Mesenchymal stem cell (in vitro differentiated cells and primary cell): ENCODE measurements around the gene PSTK.

Experiments
- DNase-seq: peaks from one replicate; pipeline ENCODE4 v3.0.0-alpha.2; 2013
- H2AFZ ChIP-seq: one replicate; pipeline ENCODE4 v1.6.1; 2013; ENCODE audit warnings: low read depth, mild to moderate bottlenecking, control low read depth, inconsistent platforms, low read length, moderate library complexity
- H2AK5ac ChIP-seq: 2 replicates; pipeline ENCODE4 v1.6.1; 2013; ENCODE audit warnings: low read length, moderate library complexity, mild to moderate bottlenecking, inconsistent platforms; ENCODE audit not compliant: severe bottlenecking
- H2BK120ac ChIP-seq: one replicate; pipeline ENCODE4 v1.6.1; 2013; ENCODE audit warnings: low read depth, mild to moderate bottlenecking, inconsistent platforms, low read length, moderate library complexity
- H2BK12ac ChIP-seq, 2 experiments: one replicate each; pipeline ENCODE4 v1.6.1; 2013; ENCODE audit warnings: inconsistent platforms in 2 of 2, low read length in 2 of 2, mild to moderate bottlenecking in 2 of 2, moderate library complexity in 2 of 2, control low read depth in 1 of 2
- H2BK15ac ChIP-seq: one replicate; pipeline ENCODE4 v1.6.1; 2013; ENCODE audit warnings: mild to moderate bottlenecking, low read depth, inconsistent platforms; ENCODE audit not compliant: poor library complexity, severe bottlenecking
- H2BK5ac ChIP-seq: 2 replicates; pipeline ENCODE4 v1.6.1; 2013; ENCODE audit warnings: low read depth, mild to moderate bottlenecking, low read length, control low read depth, inconsistent platforms; ENCODE audit not compliant: poor library complexity, severe bottlenecking
- H3K14ac ChIP-seq, 2 experiments: one replicate each; pipeline ENCODE4 v1.6.1; 2013; ENCODE audit warnings: inconsistent platforms in 2 of 2, low read length in 2 of 2, control low read depth in 1 of 2, mild to moderate bottlenecking in 1 of 2, moderate library complexity in 1 of 2
- H3K18ac ChIP-seq, 2 experiments: one replicate each; pipeline ENCODE4 v1.6.1; 2013; ENCODE audit warnings: inconsistent platforms in 2 of 2, low read length in 2 of 2, control low read depth in 1 of 2, low read depth in 1 of 2, mild to moderate bottlenecking in 1 of 2
- H3K23ac ChIP-seq, 2 experiments: one replicate each; pipeline ENCODE4 v1.6.1; 2013; ENCODE audit warnings: inconsistent platforms in 2 of 2, low read length in 2 of 2, mild to moderate bottlenecking in 2 of 2, moderate library complexity in 2 of 2, control low read depth in 1 of 2
- H3K27ac ChIP-seq: 2 replicates; pipeline ENCODE4 v1.5.1; 2013; ENCODE audit warnings: mild to moderate bottlenecking, moderate library complexity, low read length, control low read depth, inconsistent platforms; ENCODE audit not compliant: poor library complexity, severe bottlenecking
- H3K27me3 ChIP-seq, 2 experiments: 2 replicates each; pipeline versions ENCODE4 v1.6.1 to v1.7.0; 2013; ENCODE audit warnings: low read length in 2 of 2, mild to moderate bottlenecking in 2 of 2, moderate library complexity in 2 of 2, control low read depth in 1 of 2, inconsistent platforms in 1 of 2; ENCODE audit not compliant: control insufficient read depth in 1 of 2, insufficient read depth in 1 of 2
- H3K36me3 ChIP-seq, 2 experiments: 2 replicates each; pipeline versions ENCODE4 v1.6.1 to v1.7.0; 2013; ENCODE audit warnings: low read length in 2 of 2, control low read depth in 1 of 2, inconsistent platforms in 1 of 2, low read depth in 1 of 2, mild to moderate bottlenecking in 1 of 2; ENCODE audit not compliant: insufficient read depth in 2 of 2, control insufficient read depth in 1 of 2
- H3K4ac ChIP-seq, 2 experiments: one replicate each; pipeline ENCODE4 v1.6.1; 2013; ENCODE audit warnings: inconsistent platforms in 2 of 2, low read length in 2 of 2, mild to moderate bottlenecking in 2 of 2, moderate library complexity in 2 of 2, control low read depth in 1 of 2, low read depth in 1 of 2
- H3K4me1 ChIP-seq: 2 replicates; pipeline ENCODE4 v1.6.1; 2013; ENCODE audit warnings: low read depth, low read length, control low read depth; ENCODE audit not compliant: control insufficient read depth, insufficient read depth
- H3K4me2 ChIP-seq: 2 replicates; pipeline ENCODE4 v1.6.1; 2013; ENCODE audit warnings: low read length, mild to moderate bottlenecking, inconsistent platforms; ENCODE audit not compliant: poor library complexity, severe bottlenecking
- H3K4me3 ChIP-seq, 2 experiments: 2 replicates each; pipeline versions ENCODE4 v1.5.1 to v1.7.0; 2013; ENCODE audit warnings: low read length in 2 of 2, mild to moderate bottlenecking in 2 of 2, control low read depth in 1 of 2, low read depth in 1 of 2; ENCODE audit not compliant: insufficient read depth in 1 of 2
- H3K79me1 ChIP-seq: replicated peaks from 2 replicates; pipeline ENCODE4 v1.6.1; 2013; ENCODE audit warnings: mild to moderate bottlenecking, control low read depth, low read length, inconsistent platforms; ENCODE audit not compliant: poor library complexity, severe bottlenecking
- H3K9ac ChIP-seq: 2 replicates; pipeline ENCODE4 v1.7.0; 2013; ENCODE audit warnings: mild to moderate bottlenecking, low read length, moderate library complexity
- H3K9me3 ChIP-seq: 2 replicates; pipeline ENCODE4 v1.7.0; 2013; ENCODE audit warnings: mild to moderate bottlenecking, low read length; ENCODE audit not compliant: control insufficient read depth
- H4K8ac ChIP-seq: one replicate; pipeline ENCODE4 v1.6.1; 2013; ENCODE audit warnings: inconsistent platforms, mild to moderate bottlenecking, low read length, moderate library complexity
- H4K91ac ChIP-seq: one replicate; pipeline ENCODE4 v1.6.1; 2013; ENCODE audit warnings: mild to moderate bottlenecking, low read length, inconsistent platforms
- WGBS: methylation state at CpG from one replicate; pipeline ENCODE4 v1.1.7; 2013; ENCODE audit warnings: mixed read lengths; 5-methylcytosine and 5-hydroxymethylcytosine counted together

Gene PSTK

GRCh38 chr10:122939856-122940543, 40.2 kb upstream of the PSTK start:
- H2AFZ ChIP-seq, result no peak overlapping the region
- no peak overlapping the region for H2BK5ac ChIP-seq
- H2BK120ac ChIP-seq, result no peak overlapping the region
- no peak overlapping the region for H3K9ac ChIP-seq
- H3K27ac ChIP-seq, result no peak overlapping the region
- H2AK5ac ChIP-seq, result no peak overlapping the region
- H4K8ac ChIP-seq, result no peak overlapping the region
- H2BK15ac ChIP-seq, result no peak overlapping the region
- H3K4me2 ChIP-seq, result no peak overlapping the region
- H4K91ac ChIP-seq, result no peak overlapping the region
- H3K18ac ChIP-seq, result no peak overlapping the region
- no peaks in the 10 kb centered on the region for H3K9me3 ChIP-seq
- H2BK12ac ChIP-seq, result no peak overlapping the region
- H3K79me1 ChIP-seq, result peaks cover 3% of the 10 kb centered on the region
- H3K36me3 ChIP-seq, result peaks cover 0 to 55% of the 10 kb centered on the region in 2 experiments
- H3K4me3 ChIP-seq, result no peak overlapping the region
- WGBS, result 100% methylated on average over 1 of the region's 1 CpG
- H3K4me1 ChIP-seq, result no peaks in the 10 kb centered on the region
- no peak overlapping the region for H3K14ac ChIP-seq
- no peaks in the 10 kb centered on the region for H3K27me3 ChIP-seq
- no peak overlapping the region for H3K4ac ChIP-seq
- DNase-seq, result peak; percentile 64
- H3K23ac ChIP-seq, result no peak overlapping the region

GRCh38 chr10:122949296-122949695, 30.9 kb upstream of the PSTK start:
- H2BK15ac ChIP-seq, result no peak overlapping the region
- no peak overlapping the region for H2BK12ac ChIP-seq
- DNase-seq, result no peak
- no peak overlapping the region for H3K4me2 ChIP-seq
- no peak overlapping the region for H4K91ac ChIP-seq
- H3K79me1 ChIP-seq, result peaks cover 9% of the 10 kb centered on the region
- H3K27ac ChIP-seq, result no peak overlapping the region
- no peak overlapping the region for H4K8ac ChIP-seq
- H3K9me3 ChIP-seq, result no peaks in the 10 kb centered on the region
- WGBS, result 100% methylated on average over 1 of the region's 3 CpGs
- no peak overlapping the region for H3K23ac ChIP-seq
- no peak overlapping the region for H2BK5ac ChIP-seq
- no peak overlapping the region for H3K18ac ChIP-seq
- no peak overlapping the region for H3K14ac ChIP-seq
- no peak overlapping the region for H2BK120ac ChIP-seq
- H3K27me3 ChIP-seq, result no peaks in the 10 kb centered on the region
- H3K4me1 ChIP-seq, result peaks cover under 1% of the 10 kb centered on the region
- H3K36me3 ChIP-seq, result peaks cover 3 to 67% of the 10 kb centered on the region in 2 experiments
- H2AK5ac ChIP-seq, result no peak overlapping the region
- no peak overlapping the region for H3K9ac ChIP-seq
- H2AFZ ChIP-seq, result no peak overlapping the region
- H3K4ac ChIP-seq, result no peak overlapping the region
- no peak overlapping the region for H3K4me3 ChIP-seq

GRCh38 chr10:122953902-122954730, 26.1 kb upstream of the PSTK start, which contains the start of gene C10orf88:
Gene C10orf88 (minus strand): TSS chr10:122954227. CDS start chr10:122954178, 49 bp downstream.
- Histone ChIP-seq H3K27ac (peak within 1 kb of the TSS; percentile 52), H3K4me2 (peak within 1 kb of the TSS; percentile 82), H3K79me1 (peaks cover 12% of the 10 kb centered on the region), H3K4ac (peak within 1 kb of the TSS; percentile 46 to 79), H3K14ac (peak within 1 kb of the TSS in 1 of 2 experiments; percentile 96), H3K27me3 (no peaks in the 10 kb centered on the region), H3K23ac (peak within 1 kb of the TSS in 1 of 2 experiments; percentile 96), H3K9me3 (no peaks in the 10 kb centered on the region), H2BK15ac (no peak within 1 kb of the TSS), H3K18ac (peak within 1 kb of the TSS; percentile 87 to 95), H2AFZ (peak within 1 kb of the TSS; percentile 98), H3K9ac (peak within 1 kb of the TSS; percentile 92), H3K4me3 (peak within 1 kb of the TSS; percentile 80 to 92), H3K4me1 (peaks cover 6% of the 10 kb centered on the region), H3K36me3 (peaks cover 0 to 27% of the 10 kb centered on the region in 2 experiments), H2BK120ac (no peak within 1 kb of the TSS), H2BK5ac (no peak within 1 kb of the TSS), H2AK5ac (no peak within 1 kb of the TSS), H4K91ac (peak within 1 kb of the TSS; percentile 88), H4K8ac (peak within 1 kb of the TSS; percentile 99), H2BK12ac (peak within 1 kb of the TSS; percentile 28 to 45)
- 9% methylated on average over 76 of the region's 77 CpGs for WGBS
- DNase-seq, result peak; percentile 98

- Histone ChIP-seq H3K18ac (peak overlapping the region in 1 of 2 experiments; percentile 95), H2AFZ (peak overlapping the region; percentile 87), H3K4ac (peak overlapping the region in 1 of 2 experiments; percentile 75), H3K79me1 (peaks cover 12% of the 10 kb centered on the region), H3K4me2 (peak overlapping the region; percentile 61), H2BK120ac (no peak overlapping the region), H3K14ac (no peak overlapping the region), H3K23ac (no peak overlapping the region), H3K4me3 (peak overlapping the region; percentile 47 to 92), H4K91ac (peak overlapping the region; percentile 80), H2BK15ac (no peak overlapping the region), H3K27me3 (no peaks in the 10 kb centered on the region), H2BK5ac (no peak overlapping the region), H4K8ac (peak overlapping the region; percentile 99), H3K9ac (peak overlapping the region; percentile 92), H2AK5ac (no peak overlapping the region), H3K4me1 (peaks cover 6% of the 10 kb centered on the region), H3K9me3 (no peaks in the 10 kb centered on the region), H3K36me3 (peaks cover 0 to 21% of the 10 kb centered on the region in 2 experiments), H3K27ac (no peak overlapping the region), H2BK12ac (no peak overlapping the region)
- 91% methylated on average over 13 of the region's 13 CpGs for WGBS
- DNase-seq, result no peak
These were observed 25.5 kb upstream of the PSTK start for GRCh38 chr10:122954731-122955050.
